Neural cell (in vitro differentiated cells): ENCODE measurements around the gene GOLM1. TPM values are rescaled to one million over a fixed set of nuclear protein-coding genes. Genes with fewer than 3 reads are reported as not detected.
A peak's percentile ranks its signal among the peaks of the same experiment; 100 is the strongest.

ENCODE experiments used
- H2AFZ ChIP-seq: fragments of 200-600, 300-800 bp; sonication (generic), shearing (Covaris generic); 2 replicates; pipeline ENCODE4 v1.6.0; 2014; ENCODE audit warnings: low read depth, mild to moderate bottlenecking, antibody characterized with exemption, low read length, moderate library complexity
- H3F3A ChIP-seq: fragments of 200-600 bp; shearing (Covaris generic); 2 replicates; pipeline ENCODE4 v1.6.1; 2016; ENCODE audit warnings: mild to moderate bottlenecking, moderate library complexity, mixed read lengths, antibody characterized with exemption, low read length; ENCODE audit not compliant: insufficient read depth, poor library complexity, severe bottlenecking
- H3K27ac ChIP-seq: fragments of 200-600, 300-800 bp; sonication (generic), shearing (Covaris generic); 2 replicates; pipeline ENCODE4 v1.5.1; 2014; ENCODE audit warnings: mild to moderate bottlenecking, low read length, moderate library complexity
- H3K27me3 ChIP-seq: fragments of 300-800, 200-600 bp; sonication (generic), shearing (Covaris generic); 2 replicates; pipeline ENCODE4 v1.6.0; 2014; ENCODE audit warnings: mild to moderate bottlenecking, low read depth, low read length, moderate library complexity; ENCODE audit not compliant: insufficient read depth
- H3K36me3 ChIP-seq: fragments of 300-800, 200-600 bp; sonication (generic), shearing (Covaris generic); 2 replicates; pipeline ENCODE4 v1.5.1; 2014; ENCODE audit warnings: mild to moderate bottlenecking, antibody characterized with exemption, low read length, moderate library complexity; ENCODE audit not compliant: insufficient read depth
- H3K4me2 ChIP-seq: fragments of 300-800, 200-600 bp; sonication (generic), shearing (Covaris generic); 2 replicates; pipeline ENCODE4 v1.6.0; 2014; ENCODE audit warnings: mild to moderate bottlenecking, low read length
- H3K4me3 ChIP-seq: fragments of 300-800, 200-600 bp; sonication (generic), shearing (Covaris generic); 2 replicates; pipeline ENCODE4 v1.5.1; 2014; ENCODE audit warnings: mild to moderate bottlenecking, low read length, moderate library complexity
- H3K79me2 ChIP-seq: fragments of 200-600 bp; shearing (Covaris generic); replicated peaks from 2 replicates; pipeline ENCODE4 v1.6.0; 2014; ENCODE audit warnings: mild to moderate bottlenecking, low read length, moderate library complexity; ENCODE audit not compliant: insufficient read depth
- H3K9ac ChIP-seq: fragments of 300-800, 200-600 bp; sonication (generic), shearing (Covaris generic); 2 replicates; pipeline ENCODE4 v1.6.1; 2016; ENCODE audit warnings: mild to moderate bottlenecking, low read length, mixed read lengths
- H3K9me2 ChIP-seq: fragments of 200-600 bp; shearing (Covaris generic); 2 replicates; pipeline ENCODE4 v1.6.1; 2016; ENCODE audit warnings: mild to moderate bottlenecking, low read length, mixed read lengths; ENCODE audit not compliant: insufficient read depth
- H3K9me3 ChIP-seq: fragments of 200-600, 300-800 bp; sonication (generic), shearing (Covaris generic); 2 replicates; pipeline ENCODE4 v1.6.1; 2016; ENCODE audit warnings: mild to moderate bottlenecking, mixed run types, low read length, moderate library complexity, mixed read lengths
- H4K20me1 ChIP-seq: fragments of 200-600 bp; shearing (Covaris generic); 2 replicates; pipeline ENCODE4 v1.6.1; 2016; ENCODE audit warnings: mild to moderate bottlenecking, mixed run types; ENCODE audit not compliant: insufficient read depth
- CTCF ChIP-seq: fragments of 450-650 bp; IDR thresholded peaks from 2 replicates; pipeline ENCODE4 v1.5.1; 2014; ENCODE audit warnings: antibody characterized with exemption, mild to moderate bottlenecking, moderate library complexity; ENCODE audit not compliant: poor library complexity, severe bottlenecking
- EP300 ChIP-seq: fragments of 450-650 bp; conservative IDR thresholded peaks from 2 replicates; pipeline ENCODE4 v1.6.1; 2014; ENCODE audit warnings: antibody characterized with exemption, mild to moderate bottlenecking, moderate library complexity; ENCODE audit not compliant: poor library complexity, severe bottlenecking
- EZH2 ChIP-seq: fragments of 200-600, 300-800 bp; shearing (Covaris generic), sonication (generic); IDR thresholded peaks from 2 replicates; pipeline ENCODE4 v1.6.1; 2014; ENCODE audit warnings: antibody characterized with exemption, low read length, borderline replicate concordance, mild to moderate bottlenecking; ENCODE audit not compliant: insufficient read depth, poor library complexity, severe bottlenecking
- MXI1 ChIP-seq: fragments of 450-650 bp; conservative IDR thresholded peaks from 2 replicates; pipeline ENCODE4 v1.6.1; 2014; ENCODE audit warnings: antibody characterized with exemption, mild to moderate bottlenecking; ENCODE audit not compliant: poor library complexity, severe bottlenecking
- POLR2AphosphoS5 ChIP-seq: IDR thresholded peaks from 2 replicates; pipeline ENCODE4 v1.6.1; 2012
- RAD21 ChIP-seq: fragments of 450-650 bp; conservative IDR thresholded peaks from 2 replicates; pipeline ENCODE4 v1.6.1; 2014; ENCODE audit warnings: antibody characterized with exemption, mild to moderate bottlenecking, moderate library complexity
- REST ChIP-seq: IDR thresholded peaks from 2 replicates; pipeline ENCODE4 v1.6.1; 2012; ENCODE audit warnings: borderline replicate concordance
- SMC3 ChIP-seq: fragments of 450-650 bp; conservative IDR thresholded peaks from 2 replicates; pipeline ENCODE4 v1.6.1; 2014; ENCODE audit warnings: antibody characterized with exemption, mild to moderate bottlenecking, moderate library complexity; ENCODE audit not compliant: poor library complexity
- TAF1 ChIP-seq: IDR thresholded peaks from 2 replicates; pipeline ENCODE4 v1.6.1; 2012; ENCODE audit warnings: low read depth
- polyA plus RNA-seq: library from polyadenylated mRNA; depleted of rRNA; stranded (reverse); fragments of >200 nt; gene quantifications from 2 replicates; pipeline ENCODE4 v1.2.3, GENCODE V29; 2014

The GOLM1 gene
- polyA plus RNA-seq, 1 donor from 2014 or later: 77.4 TPM

GRCh38 chr9:86116425-86116824 lies 17.1 kb upstream of the GOLM1 start:
- H3K9me3 ChIP-seq: no peaks in the 10 kb centered on the region
- no peaks in the 10 kb centered on the region for H3K36me3 ChIP-seq
- peak overlapping the region; percentile 14 for H2AFZ ChIP-seq
- H4K20me1 ChIP-seq: no peaks in the 10 kb centered on the region
- no peak overlapping the region for H3K4me3 ChIP-seq
- no peak overlapping the region for H3K27ac ChIP-seq
- no peak overlapping the region for H3K4me2 ChIP-seq
- no peaks in the 10 kb centered on the region for H3K79me2 ChIP-seq
- H3K27me3 ChIP-seq: no peaks in the 10 kb centered on the region
- no peak for TF ChIP-seq RAD21
- TF ChIP-seq MXI1: no peak
- no peak for TF ChIP-seq TAF1
- no peak for TF ChIP-seq REST
- no peak for TF ChIP-seq EZH2
- TF ChIP-seq POLR2AphosphoS5: no peak
- no peak for TF ChIP-seq SMC3
- no peak for TF ChIP-seq CTCF
- no peak for TF ChIP-seq EP300
- no peaks in the 10 kb centered on the region for H3F3A ChIP-seq
- H3K9ac ChIP-seq: peak overlapping the region; percentile 20
- no peaks in the 10 kb centered on the region for H3K9me2 ChIP-seq

- Histone ChIP-seq H4K20me1 (no peaks in the 10 kb centered on the region), H3K27me3 (no peaks in the 10 kb centered on the region), H3F3A (no peaks in the 10 kb centered on the region), H3K9ac (no peak overlapping the region), H3K4me3 (no peak overlapping the region), H3K79me2 (no peaks in the 10 kb centered on the region), H3K4me2 (no peak overlapping the region), H3K9me3 (no peaks in the 10 kb centered on the region), H3K27ac (no peak overlapping the region), H3K9me2 (no peaks in the 10 kb centered on the region), H3K36me3 (no peaks in the 10 kb centered on the region), H2AFZ (peak overlapping the region; percentile 14)
- TF ChIP-seq POLR2AphosphoS5: no peak
Observed at GRCh38 chr9:86115886-86116285, 16.5 kb upstream of the GOLM1 start.

- H3F3A ChIP-seq: no peaks in the 10 kb centered on the region
- no peaks in the 10 kb centered on the region for H3K79me2 ChIP-seq
- no peaks in the 10 kb centered on the region for H3K9me2 ChIP-seq
- TF ChIP-seq TAF1: no peak
- TF ChIP-seq EP300: no peak
- TF ChIP-seq SMC3: no peak
- TF ChIP-seq RAD21: no peak
- TF ChIP-seq REST: no peak
- no peak for TF ChIP-seq EZH2
- no peak for TF ChIP-seq MXI1
- no peak for TF ChIP-seq POLR2AphosphoS5
- no peak for TF ChIP-seq CTCF
- H3K4me2 ChIP-seq: no peak overlapping the region
- H4K20me1 ChIP-seq: no peaks in the 10 kb centered on the region
- H3K27me3 ChIP-seq: no peaks in the 10 kb centered on the region
- no peak overlapping the region for H3K4me3 ChIP-seq
- H3K9ac ChIP-seq: no peak overlapping the region
- H3K27ac ChIP-seq: no peak overlapping the region
- no peak overlapping the region for H2AFZ ChIP-seq
- H3K36me3 ChIP-seq: no peaks in the 10 kb centered on the region
- no peaks in the 10 kb centered on the region for H3K9me3 ChIP-seq
Observed at GRCh38 chr9:86112057-86112456, 12.7 kb upstream of the GOLM1 start.
